ENCODE data around the gene FAM151A.

DNA sequence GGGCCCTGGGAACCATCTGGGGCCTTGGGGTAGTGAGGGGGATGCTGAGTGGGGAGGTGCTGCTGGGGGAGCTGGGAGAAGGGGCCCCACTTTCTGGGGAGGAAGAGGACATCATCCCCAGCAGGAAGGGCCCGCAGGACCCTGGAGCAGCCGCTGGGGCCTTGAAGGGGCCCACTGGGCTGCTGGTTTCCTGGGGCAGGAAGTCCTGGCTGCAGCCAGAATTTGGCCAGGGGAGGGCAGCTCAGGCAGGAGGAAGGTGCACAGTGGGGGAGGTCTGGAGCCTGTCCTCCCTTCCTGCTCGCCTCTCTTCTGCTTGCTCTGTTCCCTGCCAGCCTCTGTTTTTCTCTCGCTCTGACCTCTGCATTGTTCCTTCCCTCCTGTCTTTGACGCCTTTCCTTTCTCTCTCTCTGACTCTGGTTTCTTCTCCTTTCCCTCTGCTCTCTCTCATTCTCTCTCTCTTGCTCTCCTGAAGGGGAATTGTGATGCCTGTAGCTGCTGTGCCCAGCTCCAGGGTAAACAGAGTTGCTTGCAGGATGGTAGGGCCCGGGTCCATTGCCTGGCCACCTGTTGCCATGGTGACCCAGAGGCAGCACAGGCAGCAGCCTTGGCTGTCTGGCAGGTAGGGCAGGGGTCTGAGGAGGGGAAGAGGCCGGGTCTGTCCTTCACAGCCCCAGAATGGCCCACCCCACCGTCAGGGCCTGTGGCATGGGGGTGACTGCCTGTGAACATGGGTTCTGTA is 51.4 kb downstream of the FAM151A start:
- no peak for TF ChIP-seq EZH2phosphoT487 (IDR thresholded peaks at IDR 0.05; ENCODE audit: low read length)
- TF ChIP-seq, protein P1, sequence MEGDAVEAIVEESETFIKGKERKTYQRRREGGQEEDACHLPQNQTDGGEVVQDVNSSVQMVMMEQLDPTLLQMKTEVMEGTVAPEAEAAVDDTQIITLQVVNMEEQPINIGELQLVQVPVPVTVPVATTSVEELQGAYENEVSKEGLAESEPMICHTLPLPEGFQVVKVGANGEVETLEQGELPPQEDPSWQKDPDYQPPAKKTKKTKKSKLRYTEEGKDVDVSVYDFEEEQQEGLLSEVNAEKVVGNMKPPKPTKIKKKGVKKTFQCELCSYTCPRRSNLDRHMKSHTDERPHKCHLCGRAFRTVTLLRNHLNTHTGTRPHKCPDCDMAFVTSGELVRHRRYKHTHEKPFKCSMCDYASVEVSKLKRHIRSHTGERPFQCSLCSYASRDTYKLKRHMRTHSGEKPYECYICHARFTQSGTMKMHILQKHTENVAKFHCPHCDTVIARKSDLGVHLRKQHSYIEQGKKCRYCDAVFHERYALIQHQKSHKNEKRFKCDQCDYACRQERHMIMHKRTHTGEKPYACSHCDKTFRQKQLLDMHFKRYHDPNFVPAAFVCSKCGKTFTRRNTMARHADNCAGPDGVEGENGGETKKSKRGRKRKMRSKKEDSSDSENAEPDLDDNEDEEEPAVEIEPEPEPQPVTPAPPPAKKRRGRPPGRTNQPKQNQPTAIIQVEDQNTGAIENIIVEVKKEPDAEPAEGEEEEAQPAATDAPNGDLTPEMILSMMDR (IDR thresholded peaks at IDR 0.05; ENCODE audit: low read length), result no peak
- no peak for TF ChIP-seq EZH2 (optimal IDR thresholded peaks at IDR 0.05; ENCODE audit: low read depth, low read length)
